Fibroblast of lung (primary cell): Measurements from ENCODE around the gene CREB3L1.

ENCODE experiments used
- EZH2 ChIP-seq: IDR thresholded peaks from 2 replicates; pipeline ENCODE4 v1.5.1; 2012; ENCODE audit warnings: low read length, control low read depth, mild to moderate bottlenecking; ENCODE audit errors: missing control alignments
- TF ChIP-seq, protein P1 (sequence below), 2 donors: IDR thresholded peaks in 1 of 2; conservative IDR thresholded peaks in 1 of 2; 1 replicate in 1 of 2; 2 replicates in 1 of 2; pipeline ENCODE4 v1.5.1; 2011 to 2012; ENCODE audit warnings: low read length in 2 of 2, control low read depth in 1 of 2, inconsistent platforms in 1 of 2, low read depth in 1 of 2, mild to moderate bottlenecking in 1 of 2

DNA sequence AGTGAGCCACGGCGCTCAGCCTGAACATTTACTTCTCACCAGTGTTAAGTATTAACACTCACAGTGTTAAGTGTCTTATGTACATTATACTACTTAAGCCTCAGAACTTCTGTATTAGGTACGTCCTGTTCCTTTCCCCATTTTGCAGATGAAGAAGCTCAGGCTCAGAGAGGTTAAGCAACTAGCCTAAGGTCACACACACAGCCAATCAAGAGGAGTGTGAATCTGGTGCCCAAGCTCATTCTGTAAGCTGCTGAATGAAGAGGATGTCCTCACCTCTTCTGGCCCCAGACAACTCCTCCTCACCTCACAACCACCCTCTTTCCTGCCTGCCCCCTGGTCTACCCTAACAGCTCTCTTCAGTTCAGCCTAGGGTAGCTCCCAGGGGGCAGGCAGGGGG lies 29.9 kb downstream of the CREB3L1 start:
- TF ChIP-seq, protein P1, sequence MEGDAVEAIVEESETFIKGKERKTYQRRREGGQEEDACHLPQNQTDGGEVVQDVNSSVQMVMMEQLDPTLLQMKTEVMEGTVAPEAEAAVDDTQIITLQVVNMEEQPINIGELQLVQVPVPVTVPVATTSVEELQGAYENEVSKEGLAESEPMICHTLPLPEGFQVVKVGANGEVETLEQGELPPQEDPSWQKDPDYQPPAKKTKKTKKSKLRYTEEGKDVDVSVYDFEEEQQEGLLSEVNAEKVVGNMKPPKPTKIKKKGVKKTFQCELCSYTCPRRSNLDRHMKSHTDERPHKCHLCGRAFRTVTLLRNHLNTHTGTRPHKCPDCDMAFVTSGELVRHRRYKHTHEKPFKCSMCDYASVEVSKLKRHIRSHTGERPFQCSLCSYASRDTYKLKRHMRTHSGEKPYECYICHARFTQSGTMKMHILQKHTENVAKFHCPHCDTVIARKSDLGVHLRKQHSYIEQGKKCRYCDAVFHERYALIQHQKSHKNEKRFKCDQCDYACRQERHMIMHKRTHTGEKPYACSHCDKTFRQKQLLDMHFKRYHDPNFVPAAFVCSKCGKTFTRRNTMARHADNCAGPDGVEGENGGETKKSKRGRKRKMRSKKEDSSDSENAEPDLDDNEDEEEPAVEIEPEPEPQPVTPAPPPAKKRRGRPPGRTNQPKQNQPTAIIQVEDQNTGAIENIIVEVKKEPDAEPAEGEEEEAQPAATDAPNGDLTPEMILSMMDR (conservative IDR thresholded peaks at IDR 0.05 in 1 of 2, IDR thresholded peaks at IDR 0.05 in 1 of 2; ENCODE audit: low read depth in 1 of 2, low read length in 2 of 2) = no peak
- no peak for TF ChIP-seq EZH2
